NCI-H2081 treated with DMSO at 0.1 percent for 48 hours (cell line): ENCODE results near the gene PPP1R15B.
"Not testable (repeated sequence)": the region's sequence is repeated elsewhere in the genome, so short reads cannot be mapped to it uniquely, and the experiment has no call there.

Experiments used
- DNase-seq: peaks from one replicate; lab custom pipeline; 2025; lab: John Stamatoyannopoulos, UW

Gene PPP1R15B

DNA sequence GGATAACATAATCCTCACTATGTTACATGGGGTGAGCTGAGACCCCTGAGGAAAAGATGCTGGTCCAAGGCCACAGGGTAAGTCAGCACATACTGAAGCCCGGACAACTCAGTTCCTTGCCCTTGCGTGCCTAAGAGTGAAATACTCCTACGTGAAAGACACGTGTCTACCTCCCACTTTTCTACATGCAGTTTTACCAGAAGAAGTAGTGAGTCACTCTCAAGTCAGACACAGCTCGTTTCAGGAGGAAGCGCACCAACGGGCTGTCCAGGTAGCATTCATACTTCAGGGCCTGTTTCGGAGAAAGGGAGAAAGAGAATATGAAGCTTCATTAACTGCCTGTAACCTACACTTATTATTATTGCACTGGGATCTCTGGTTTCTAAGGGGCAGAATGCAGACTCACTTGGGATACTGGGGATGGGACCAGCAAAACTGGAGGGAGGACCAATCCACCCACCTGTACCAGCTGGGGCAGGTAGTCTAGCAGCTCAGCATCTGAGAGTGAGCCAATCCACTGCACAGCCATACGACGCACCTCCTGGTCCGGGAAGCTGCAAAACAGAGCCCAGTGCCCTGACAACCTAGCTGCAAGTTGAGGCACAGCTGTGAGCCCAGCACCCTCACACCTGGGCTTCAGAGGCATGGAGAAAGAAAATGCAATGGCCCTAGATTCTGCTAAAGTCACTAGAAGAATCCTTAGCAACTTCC, 32.4 kb upstream of the PPP1R15B start:
- no peak for DNase-seq

GRCh38 chr1:204443260-204443619, 31.6 kb upstream of the PPP1R15B start:
- DNase-seq: no peak

DNA sequence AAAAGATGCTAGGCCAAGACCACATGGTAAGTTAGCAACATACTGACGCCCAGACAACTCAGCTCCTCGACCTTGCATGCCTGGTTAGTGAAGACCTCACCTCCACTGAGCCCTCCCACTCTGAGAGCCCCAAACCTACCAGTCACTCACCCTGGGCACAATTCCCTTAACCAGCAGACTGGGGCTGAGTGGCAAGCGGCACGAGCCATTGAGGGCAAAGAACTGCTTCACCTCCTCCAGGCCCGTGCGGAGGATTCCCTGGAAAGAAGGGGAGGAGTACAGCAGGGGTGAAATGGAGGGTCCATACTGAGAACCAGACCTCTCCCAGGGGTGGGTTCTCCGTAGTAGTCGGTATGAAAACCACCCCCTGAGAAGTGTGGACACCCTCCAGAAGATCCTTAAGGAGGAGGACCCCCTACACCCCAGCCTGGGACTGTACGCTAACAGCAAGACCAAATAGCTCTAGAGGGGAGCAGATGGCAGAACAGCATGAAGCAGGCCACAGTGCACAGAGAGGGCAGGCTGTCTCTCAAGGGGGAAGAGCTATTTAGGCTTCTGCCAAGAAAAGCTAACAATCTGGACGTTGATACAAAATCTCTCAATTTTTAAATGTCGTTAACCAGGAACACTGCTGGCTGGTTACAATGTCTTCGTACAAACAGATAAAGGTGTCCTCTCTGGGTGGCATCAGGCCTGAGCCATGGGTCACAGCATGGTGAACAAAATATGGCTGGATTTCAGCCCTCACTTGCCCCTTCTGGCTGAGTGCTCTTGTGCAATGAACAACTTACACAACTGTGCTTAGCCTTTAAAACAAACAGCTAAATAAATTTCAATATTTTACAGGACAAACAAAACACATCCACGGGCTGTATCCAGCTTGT, 31.0 kb upstream of the PPP1R15B start:
- DNase-seq: no peak

GRCh38 chr1:204441558-204441957, 29.9 kb upstream of the PPP1R15B start:
- no peak for DNase-seq

- DNase-seq: no peak
Measured at GRCh38 chr1:204439621-204440375, 28.2 kb upstream of the PPP1R15B start.

DNA sequence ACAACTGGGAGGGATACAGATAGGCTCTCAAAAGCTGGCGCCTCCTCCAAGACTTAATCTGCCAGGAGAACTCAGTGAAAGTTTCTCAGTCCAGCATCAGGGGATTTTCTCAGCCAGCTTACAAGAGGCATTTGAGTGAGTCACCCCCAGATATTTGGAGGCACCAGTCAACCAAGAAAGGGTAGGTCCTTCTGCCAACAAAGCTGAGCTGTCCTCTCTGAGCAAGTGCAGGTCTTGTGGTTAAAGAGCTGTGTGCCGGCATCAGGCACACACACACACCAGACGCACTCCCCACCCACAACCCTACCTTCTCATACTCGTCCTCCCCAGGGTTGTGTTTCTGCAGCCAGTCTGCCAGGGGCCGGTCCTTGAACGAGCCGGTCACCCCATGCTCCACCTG, 27.0 kb upstream of the PPP1R15B start:
- no peak for DNase-seq

DNA sequence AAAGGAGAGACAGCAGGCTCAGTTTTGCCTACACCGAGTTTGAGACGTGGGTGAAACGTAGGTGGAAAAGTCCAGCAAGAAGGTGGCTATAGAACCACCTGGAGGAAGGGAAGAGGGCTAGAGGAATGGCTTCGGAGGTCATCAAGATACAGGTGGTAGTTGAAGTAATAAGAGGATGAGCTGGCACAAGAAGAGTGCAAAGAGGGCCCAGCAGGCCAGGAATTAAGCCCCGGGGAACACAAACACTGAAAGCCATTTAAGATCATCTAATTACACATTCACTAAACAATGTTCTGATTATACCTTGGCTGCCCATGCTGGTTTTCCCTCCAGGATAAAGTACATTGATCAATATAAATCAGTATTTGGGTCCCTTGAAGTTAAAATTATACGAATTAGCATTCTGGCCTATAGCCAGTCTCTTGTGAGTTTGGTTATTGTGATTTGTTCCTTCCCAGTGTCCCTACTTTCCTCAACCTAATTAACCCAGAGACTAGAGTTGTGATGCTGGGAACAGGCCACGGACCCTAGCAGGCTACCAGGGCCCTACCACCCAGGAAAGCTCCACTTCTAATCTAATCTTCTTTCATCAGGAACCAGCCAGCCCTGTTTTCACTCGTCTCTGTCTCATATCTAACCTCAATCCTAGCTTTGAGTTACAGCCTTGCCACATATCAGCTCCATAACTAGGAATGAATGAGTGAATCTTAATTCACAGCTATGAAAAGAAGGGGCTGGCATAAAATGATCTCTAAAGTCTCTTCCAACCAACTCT, 26.4 kb upstream of the PPP1R15B start:
- no peak for DNase-seq

- DNase-seq: no peak
Measured at GRCh38 chr1:204435872-204436271, 24.3 kb upstream of the PPP1R15B start.

DNA sequence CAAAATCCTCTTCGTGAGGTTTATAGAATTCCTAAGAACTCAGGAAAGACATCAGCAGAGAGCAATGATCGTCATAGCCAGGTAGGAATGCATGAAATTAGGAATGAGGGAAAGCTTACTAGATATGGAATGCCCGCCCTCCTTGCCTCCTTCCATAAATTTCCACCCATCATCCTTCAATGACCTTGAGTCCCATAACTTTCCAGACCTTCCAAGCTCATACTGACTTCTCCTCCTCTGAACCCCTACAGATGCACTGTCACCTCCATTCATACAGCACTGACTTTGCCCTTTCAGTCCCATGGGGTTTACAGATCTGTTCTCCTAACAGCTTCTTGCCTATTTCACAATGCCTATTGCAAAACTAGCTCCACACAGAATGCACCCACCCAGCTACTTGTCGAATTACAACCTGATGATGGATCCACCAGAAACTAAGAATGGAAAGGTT, 23.8 kb upstream of the PPP1R15B start:
- no peak for DNase-seq

DNA sequence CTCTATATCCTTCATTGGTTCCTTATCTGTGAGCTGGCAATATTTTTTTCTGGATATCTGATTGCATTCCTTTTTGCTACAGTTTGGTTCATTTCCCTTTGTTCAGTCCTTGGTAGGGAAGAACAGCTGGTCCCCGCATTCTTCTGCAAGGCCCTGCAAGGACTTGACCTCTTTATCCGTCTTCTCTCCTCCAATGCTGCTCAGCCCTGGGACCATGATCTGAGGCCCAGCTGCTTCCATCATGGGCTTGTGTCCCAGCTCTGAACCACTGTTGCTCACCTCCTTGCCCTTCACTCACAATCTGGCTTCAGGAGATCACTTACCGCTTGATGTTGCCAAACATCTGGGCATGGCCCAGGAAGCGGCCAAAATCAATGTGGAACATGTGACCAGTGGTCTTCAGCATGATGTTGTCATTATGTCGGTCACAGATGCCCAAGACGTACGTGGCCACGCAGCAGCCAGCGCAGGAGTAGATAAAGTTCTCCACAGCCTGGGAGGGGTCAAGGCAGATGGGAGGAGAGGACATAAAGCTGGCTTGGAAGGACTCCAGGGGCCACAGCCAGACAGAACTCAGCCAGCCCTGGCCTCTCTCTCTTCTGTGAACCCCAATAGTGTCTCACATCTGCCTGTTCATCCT, 22.6 kb upstream of the PPP1R15B start:
- no peak for DNase-seq

DNA sequence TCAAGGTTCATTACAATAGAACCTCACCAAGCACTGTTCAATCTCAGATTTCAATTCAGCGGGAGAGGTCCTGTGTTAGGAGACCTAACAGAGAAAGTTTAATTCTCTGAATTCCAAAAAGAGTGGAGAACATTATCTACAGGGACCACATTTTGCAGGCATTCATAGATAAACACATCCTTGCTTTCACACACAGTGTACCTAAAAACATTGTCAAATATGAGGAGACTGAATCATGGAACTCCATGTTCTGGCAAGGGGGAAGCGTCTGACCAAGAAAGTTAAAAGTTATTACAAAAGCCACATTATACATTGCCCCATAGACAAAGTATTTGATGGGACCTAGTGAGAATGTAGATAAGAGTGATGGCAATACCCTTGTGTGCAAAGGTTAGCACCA, 21.1 kb upstream of the PPP1R15B start:
- no peak for DNase-seq

GRCh38 chr1:204431310-204432184, 19.9 kb upstream of the PPP1R15B start:
- no peak for DNase-seq

DNA sequence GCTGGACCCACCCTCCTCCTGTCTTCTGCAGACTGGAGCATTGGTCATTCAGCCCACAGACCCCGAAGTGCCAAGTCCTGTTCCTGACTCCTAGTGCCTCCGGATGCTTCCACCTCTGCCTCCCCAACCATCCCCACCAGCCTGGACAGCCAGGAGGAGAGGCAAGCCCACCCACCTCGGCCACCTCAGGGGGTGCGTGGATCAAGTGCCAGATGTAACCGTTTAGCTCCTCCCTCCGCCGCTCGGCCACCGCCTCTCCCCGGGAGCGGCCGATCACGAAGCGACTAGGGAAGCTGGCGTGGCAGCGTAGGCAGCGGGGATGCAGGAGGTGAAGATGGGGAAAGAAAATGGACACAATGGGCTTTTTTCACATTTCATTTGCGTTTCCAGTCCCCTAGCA, 18.1 kb upstream of the PPP1R15B start:
- DNase-seq: no peak

- no peak for DNase-seq
Measured at GRCh38 chr1:204426971-204427701, 15.5 kb upstream of the PPP1R15B start.

DNA sequence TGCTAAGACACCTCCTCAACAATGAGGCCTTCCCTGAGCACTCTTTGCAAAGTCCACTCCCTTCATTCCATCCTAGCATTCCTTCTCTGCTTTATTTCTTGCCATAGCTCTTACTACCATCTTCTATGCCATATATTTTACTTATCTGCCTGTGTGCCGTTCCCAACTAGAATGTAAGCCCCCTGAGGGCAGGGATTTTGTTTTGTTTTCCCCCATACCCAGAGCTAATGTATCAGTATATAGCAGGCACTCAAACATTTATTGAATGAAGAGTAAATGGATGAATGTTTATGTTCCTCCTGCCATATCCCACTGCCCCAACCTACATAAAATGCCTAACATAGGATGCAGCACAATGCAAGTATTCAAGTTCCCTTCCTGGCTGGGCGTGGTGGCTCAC, 14.9 kb upstream of the PPP1R15B start:
- DNase-seq: no peak

DNA sequence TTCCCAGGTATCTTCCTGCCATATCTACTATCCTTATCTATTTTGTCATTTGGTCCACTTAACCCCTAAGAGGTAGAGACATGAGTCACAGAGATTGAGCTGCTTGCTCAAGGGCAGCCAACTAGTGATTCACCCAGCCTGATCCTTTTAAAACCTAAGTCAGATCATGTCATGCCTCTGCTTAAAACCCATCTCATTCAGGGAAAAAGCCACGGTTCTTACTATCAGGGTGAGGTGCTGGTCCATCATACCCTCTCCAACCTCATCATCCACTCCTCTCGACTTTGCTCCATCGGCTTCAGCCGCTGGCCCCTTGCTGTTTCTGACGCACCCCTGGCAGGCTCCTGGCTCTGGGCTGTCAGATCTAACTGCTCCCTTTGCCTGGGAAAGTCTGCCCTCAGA, 14.4 kb upstream of the PPP1R15B start:
- no peak for DNase-seq

- DNase-seq: no peak
Measured at GRCh38 chr1:204424621-204425020, 13.0 kb upstream of the PPP1R15B start.

DNA sequence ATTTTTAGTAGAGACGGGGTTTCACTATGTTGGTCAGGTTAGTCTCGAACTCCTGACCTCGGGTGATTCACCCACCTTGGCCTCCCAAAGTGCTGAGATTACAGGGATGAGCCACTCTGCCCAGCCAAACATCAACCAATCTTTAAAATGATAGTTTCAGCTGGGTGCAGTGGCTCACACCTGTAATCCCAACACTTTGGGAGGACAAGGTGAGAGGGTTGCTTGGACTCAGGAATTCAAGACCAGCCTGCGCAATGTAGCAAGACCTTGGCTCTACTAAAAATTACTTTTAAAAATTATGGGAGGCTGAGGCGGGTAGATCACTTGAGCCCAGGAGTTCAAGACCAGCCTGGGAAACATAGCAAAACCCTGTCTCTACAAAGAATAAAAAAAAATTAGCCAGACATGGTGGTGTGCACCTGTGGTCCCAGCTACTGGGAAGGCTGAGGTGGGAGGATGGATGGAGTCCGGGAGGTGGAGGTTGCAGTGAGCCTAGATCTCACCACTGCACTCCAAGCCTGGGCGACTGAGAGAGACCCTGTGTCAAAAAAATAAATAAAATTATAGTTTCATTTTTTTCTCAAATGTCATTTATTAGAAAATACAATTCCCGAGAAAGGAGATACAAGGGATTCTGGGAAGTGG, 10.6 kb upstream of the PPP1R15B start:
- not testable (repeated sequence) for DNase-seq

DNA sequence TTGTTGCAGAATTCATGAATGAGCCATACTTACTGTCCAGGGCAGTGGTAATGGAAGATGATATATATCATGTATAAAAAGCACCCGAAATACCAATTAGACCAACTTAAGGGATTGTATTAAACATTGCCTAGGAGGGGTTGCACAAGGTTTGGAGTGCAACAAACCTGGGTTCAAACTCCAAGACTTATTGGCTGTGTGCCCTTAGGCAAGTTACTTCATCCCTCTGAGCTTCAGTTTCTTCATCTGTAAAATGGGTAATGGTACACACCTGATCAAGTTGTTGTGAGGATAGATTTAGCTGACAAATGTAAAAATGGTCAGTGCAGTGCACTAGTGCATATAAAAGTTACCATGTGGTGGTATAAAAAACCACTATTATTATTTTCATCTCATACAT, 9.8 kb upstream of the PPP1R15B start:
- DNase-seq: no peak
